ENCODE data around the gene LY6G5C. TPM values are rescaled to one million over a fixed set of nuclear protein-coding genes. Genes with fewer than 3 reads are reported as not detected.

Gene LY6G5C, protein sequence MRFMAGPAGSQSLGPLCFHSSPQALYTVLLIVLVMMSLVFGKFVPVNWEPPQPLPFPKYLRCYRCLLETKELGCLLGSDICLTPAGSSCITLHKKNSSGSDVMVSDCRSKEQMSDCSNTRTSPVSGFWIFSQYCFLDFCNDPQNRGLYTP
- 4.1 and 4.9 TPM in 2 replicates for total RNA-seq

DNA sequence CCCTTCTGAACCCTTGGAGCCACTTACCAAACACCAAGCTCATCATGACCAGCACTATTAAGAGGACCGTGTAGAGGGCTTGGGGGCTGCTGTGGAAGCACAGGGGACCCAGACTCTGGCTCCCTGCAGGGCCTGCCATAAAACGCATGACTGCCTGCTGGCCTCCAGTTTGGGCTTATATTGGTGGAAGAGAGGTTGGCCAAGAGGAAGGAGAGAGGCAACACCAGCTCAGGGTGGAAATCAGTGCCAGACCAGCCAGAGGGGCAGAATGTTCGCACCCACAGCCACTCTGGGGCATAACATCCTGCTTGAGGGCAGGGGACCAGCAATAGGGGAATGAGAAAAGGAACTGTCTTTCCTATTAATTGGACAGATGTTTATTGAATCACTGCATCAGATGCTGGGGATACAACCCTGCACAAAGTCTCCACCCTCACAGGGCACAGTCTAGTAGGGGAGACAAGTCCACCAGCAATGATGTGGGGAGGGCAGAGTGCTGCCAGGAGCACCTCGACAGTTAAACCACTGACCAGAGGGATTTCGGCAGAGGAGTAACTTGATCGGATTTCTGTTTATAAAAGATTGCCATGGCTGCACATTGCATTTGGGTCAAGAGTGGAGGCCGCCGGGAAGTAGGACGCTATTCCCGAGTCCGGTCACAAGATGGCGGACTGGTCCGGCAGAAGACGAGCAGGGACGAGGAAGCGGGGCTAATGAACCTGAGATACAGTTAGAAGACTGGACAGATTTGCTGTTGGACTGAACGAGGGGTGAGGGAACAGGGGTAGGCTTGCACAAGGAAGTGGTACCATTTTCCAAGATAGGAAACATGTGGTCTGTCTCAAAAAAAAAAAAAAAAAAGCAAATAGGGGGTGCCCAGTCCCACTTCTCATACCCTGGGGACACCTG, at the start of gene LY6G5C:
Gene LY6G5C (minus strand): TSS at position 842 of the 909 bp plus-strand sequence. CDS start 694 bp downstream, at position 148.
- peak; percentile 89 for DNase-seq
- intact Hi-C loops (cut with micrococcal nuclease), result loop anchor here (1.0 to 2.0 kb wide), 5 partner anchors 15 to 150 kb away; partner anchors contain the start of gene ABHD16A

GRCh38 chr6:31729979-31730630, 49.2 kb upstream of the LY6G5C start:
- peak overlapping the region; percentile 97 for H3K4me3 Mint-ChIP-seq
- no peaks in the 10 kb centered on the region for H3K9me3 Mint-ChIP-seq
- peaks cover 64% of the 10 kb centered on the region for H3K4me1 Mint-ChIP-seq
- no peaks in the 10 kb centered on the region for H3K27me3 Mint-ChIP-seq
- peak; percentile 92 for DNase-seq
- peak overlapping the region; percentile 58 for H3K27ac Mint-ChIP-seq
- H3K36me3 Mint-ChIP-seq (ENCODE audit: low read depth), result peaks cover 54% of the 10 kb centered on the region
- intact Hi-C loops (cut with micrococcal nuclease), result loop anchor here (1.0 to 10.0 kb wide), 5 partner anchors 8 to 1585 kb away; partner anchors contain the start of genes HSD17B8, RING1, RXRB and SLC39A7

More for the DNA sequence above, at the start of gene LY6G5C:
- H3K27me3 Mint-ChIP-seq, result no peaks in the 10 kb centered on the region
- H3K4me1 Mint-ChIP-seq, result peaks cover 25% of the 10 kb centered on the region
- H3K9me3 Mint-ChIP-seq, result no peaks in the 10 kb centered on the region
- H3K36me3 Mint-ChIP-seq (ENCODE audit: low read depth), result peaks cover under 1% of the 10 kb centered on the region
- H3K4me3 Mint-ChIP-seq, result peak within 1 kb of the TSS; percentile 83
- peak within 1 kb of the TSS; percentile 82 for H3K27ac Mint-ChIP-seq

DNA sequence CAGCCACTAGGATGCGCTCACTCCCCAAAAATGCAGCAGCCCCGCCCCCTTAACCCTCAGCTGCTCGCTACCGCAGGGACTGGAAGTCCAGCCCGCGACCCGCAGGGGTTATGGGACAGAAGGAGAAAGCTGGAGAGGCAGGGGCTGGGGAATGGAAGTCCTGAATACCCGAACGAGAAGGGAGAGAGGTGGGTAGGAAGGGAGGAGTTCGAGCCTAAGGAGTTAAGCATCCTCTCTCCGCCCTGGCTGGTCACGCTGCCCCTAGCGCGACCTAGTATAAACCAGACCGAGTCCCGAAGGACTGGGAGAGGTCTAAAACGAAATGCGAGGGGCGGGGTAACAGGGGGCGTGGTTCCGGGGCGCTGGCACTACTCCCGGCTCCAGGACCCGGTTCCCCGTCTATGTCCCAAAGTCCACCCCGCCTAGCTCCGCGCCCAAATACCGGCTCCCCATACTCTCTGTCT, 48.7 kb upstream of the LY6G5C start:
- peaks cover 48% of the 10 kb centered on the region for H3K36me3 Mint-ChIP-seq (ENCODE audit: low read depth)
- intact Hi-C loops (cut with micrococcal nuclease), result loop anchor here (1.0 to 2.0 kb wide), 3 partner anchors 9 to 65 kb away; partner anchors contain the start of gene VARS1
- H3K27me3 Mint-ChIP-seq, result no peaks in the 10 kb centered on the region
- peak overlapping the region; percentile 97 for H3K4me3 Mint-ChIP-seq
- DNase-seq, result peak; percentile 93
- H3K27ac Mint-ChIP-seq, result peak overlapping the region; percentile 74
- H3K9me3 Mint-ChIP-seq, result no peaks in the 10 kb centered on the region
- H3K4me1 Mint-ChIP-seq, result peaks cover 64% of the 10 kb centered on the region

DNA sequence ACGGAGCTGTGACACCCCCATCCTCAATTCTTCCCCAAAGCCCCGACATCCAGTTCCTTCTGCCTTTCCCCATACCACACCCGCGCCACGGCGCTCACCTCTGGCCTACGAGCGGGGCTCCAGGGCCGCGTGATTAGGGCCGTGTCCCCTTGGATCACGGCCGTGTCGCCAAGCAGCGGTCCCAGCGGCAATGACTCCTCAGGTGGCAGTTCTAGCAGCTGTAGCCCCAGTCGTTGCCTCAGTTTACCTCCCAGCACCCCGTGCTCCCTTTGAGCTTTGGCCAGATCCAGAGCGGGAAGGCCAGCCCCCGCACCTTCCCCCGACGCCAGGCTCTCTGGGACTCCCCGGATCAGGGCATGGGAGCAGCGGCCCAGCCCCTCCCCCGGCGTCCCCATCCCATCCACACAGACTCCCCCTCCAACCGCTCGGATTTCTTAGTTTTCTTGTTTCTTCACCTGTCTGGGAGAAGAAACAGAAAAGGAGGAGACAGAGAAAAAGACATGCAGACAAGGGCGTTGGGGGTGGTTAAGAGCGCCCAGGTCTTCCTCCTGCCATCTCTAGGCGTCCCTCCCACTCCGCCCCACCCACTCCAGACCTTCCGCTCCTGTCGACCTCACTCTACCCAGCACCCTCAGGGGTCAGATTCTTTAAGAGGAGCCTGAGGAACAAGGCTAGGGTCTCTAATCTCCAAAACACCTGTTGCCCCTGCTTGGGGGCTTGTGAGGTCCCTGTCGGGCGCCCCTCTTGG, 48.1 kb upstream of the LY6G5C start, which contains the start of gene DDAH2:
Gene DDAH2 (minus strand): TSS at position 533 of the 748 bp plus-strand sequence. CDS start 138 bp downstream, at position 395.
- Mint-ChIP-seq H3K36me3 (ENCODE audit: low read depth) (peaks cover 43% of the 10 kb centered on the region), H3K9me3 (no peaks in the 10 kb centered on the region), H3K4me1 (peaks cover 58% of the 10 kb centered on the region), H3K27me3 (no peaks in the 10 kb centered on the region), H3K4me3 (peak within 1 kb of the TSS; percentile 97), H3K27ac (peak within 1 kb of the TSS; percentile 74)
- no peak for DNase-seq
- intact Hi-C loops (cut with micrococcal nuclease), result loop anchor here (1.0 to 2.0 kb wide), 3 partner anchors 9 to 66 kb away; partner anchors contain the start of gene VARS1

- Mint-ChIP-seq H3K9me3 (no peaks in the 10 kb centered on the region), H3K27ac (peak overlapping the region; percentile 69), H3K27me3 (no peaks in the 10 kb centered on the region), H3K36me3 (ENCODE audit: low read depth) (peaks cover 34% of the 10 kb centered on the region), H3K4me3 (peak overlapping the region; percentile 97), H3K4me1 (peaks cover 50% of the 10 kb centered on the region)
- DNase-seq, result peak; percentile 73
- intact Hi-C loops (cut with micrococcal nuclease), result loop anchor here (2.0 kb wide), 3 partner anchors 25 to 67 kb away; partner anchors contain the start of genes ABHD16A and VARS1
These were observed 47.1 kb upstream of the LY6G5C start for GRCh38 chr6:31727717-31728671.

DNA sequence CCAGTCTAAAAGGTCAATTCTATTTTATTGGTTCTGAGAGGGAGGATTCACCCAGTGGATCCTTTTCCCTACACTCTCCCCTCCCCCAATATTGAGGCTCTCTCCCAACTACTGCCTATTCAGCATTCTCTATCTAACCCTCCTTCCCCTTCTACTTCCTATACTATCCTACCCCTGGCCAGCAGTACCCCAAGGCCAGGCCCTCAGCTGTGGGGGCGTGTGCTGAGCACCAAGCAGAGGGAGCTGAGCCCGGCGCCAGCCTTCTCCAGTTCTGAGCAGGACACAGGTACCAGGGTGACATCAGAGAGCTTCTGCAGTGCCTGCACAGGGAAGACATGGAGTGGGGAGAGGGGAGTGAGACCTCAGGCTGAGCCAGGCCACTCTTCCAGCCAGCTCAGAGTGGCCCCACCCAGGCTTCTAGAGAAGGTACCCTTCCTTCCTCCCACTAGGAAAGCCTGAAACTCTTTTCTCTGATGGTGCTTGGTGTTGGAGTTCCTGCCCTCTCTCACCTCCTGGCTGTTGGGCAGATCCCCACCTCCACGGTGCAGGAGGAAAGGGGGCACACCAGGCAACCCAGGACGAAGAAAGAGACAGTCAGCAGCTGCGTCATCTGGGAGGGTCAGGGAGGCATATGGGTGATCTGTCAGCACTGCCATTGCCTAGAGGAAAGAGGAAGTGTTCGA, 46.3 kb upstream of the LY6G5C start:
- no peak for DNase-seq
- H3K36me3 Mint-ChIP-seq (ENCODE audit: low read depth), result peaks cover 32% of the 10 kb centered on the region
- intact Hi-C loops (cut with micrococcal nuclease), result loop anchor here (2.0 kb wide), 1 partner anchor 24 kb away; the partner anchor contains the start of gene ABHD16A
- peak overlapping the region; percentile 68 for H3K4me3 Mint-ChIP-seq
- H3K4me1 Mint-ChIP-seq, result peaks cover 51% of the 10 kb centered on the region
- H3K9me3 Mint-ChIP-seq, result no peaks in the 10 kb centered on the region
- H3K27ac Mint-ChIP-seq, result peak overlapping the region; percentile 69
- H3K27me3 Mint-ChIP-seq, result no peaks in the 10 kb centered on the region

- Mint-ChIP-seq H3K36me3 (ENCODE audit: low read depth) (peaks cover 24% of the 10 kb centered on the region), H3K4me1 (peaks cover 45% of the 10 kb centered on the region), H3K27me3 (peaks cover 4% of the 10 kb centered on the region), H3K9me3 (no peaks in the 10 kb centered on the region), H3K27ac (peak overlapping the region; percentile 67), H3K4me3 (no peak overlapping the region)
- intact Hi-C loops (cut with micrococcal nuclease), result loop anchor here (2.0 kb wide), 1 partner anchor 23 kb away; the partner anchor contains the start of gene ABHD16A
- no peak for DNase-seq
These were observed 44.9 kb upstream of the LY6G5C start for GRCh38 chr6:31725502-31726350.

- no peak for DNase-seq
- Mint-ChIP-seq H3K27me3 (peaks cover 4% of the 10 kb centered on the region), H3K27ac (no peak overlapping the region), H3K4me1 (peaks cover 36% of the 10 kb centered on the region), H3K9me3 (no peaks in the 10 kb centered on the region), H3K36me3 (ENCODE audit: low read depth) (peaks cover 18% of the 10 kb centered on the region), H3K4me3 (no peak overlapping the region)
- intact Hi-C loops (cut with micrococcal nuclease), result no loop called here
These were observed 43.3 kb upstream of the LY6G5C start for GRCh38 chr6:31723980-31724691.

- peaks cover 18% of the 10 kb centered on the region for H3K36me3 Mint-ChIP-seq (ENCODE audit: low read depth)
- no peak within 1 kb of the TSS for H3K27ac Mint-ChIP-seq
- intact Hi-C loops (cut with micrococcal nuclease), result no loop called here
These were observed 42.5 kb upstream of the LY6G5C start, which contains the start of gene MPIG6B for GRCh38 chr6:31723245-31723979. MPIG6B (plus strand) TSS chr6:31723373; CDS start chr6:31723384, 11 bp downstream.

GRCh38 chr6:31722173-31722572, 41.3 kb upstream of the LY6G5C start:
- Mint-ChIP-seq H3K4me3 (no peak overlapping the region), H3K9me3 (no peaks in the 10 kb centered on the region), H3K27ac (no peak overlapping the region), H3K4me1 (peaks cover 23% of the 10 kb centered on the region), H3K27me3 (peaks cover 4% of the 10 kb centered on the region), H3K36me3 (ENCODE audit: low read depth) (peaks cover 12% of the 10 kb centered on the region)
- DNase-seq, result no peak
- intact Hi-C loops (cut with micrococcal nuclease), result no loop called here

More at GRCh38 chr6:31723245-31723979, 42.5 kb upstream of the LY6G5C start, which contains the start of gene MPIG6B:
- no peak for DNase-seq
- Mint-ChIP-seq H3K27me3 (peaks cover 4% of the 10 kb centered on the region), H3K4me1 (peaks cover 31% of the 10 kb centered on the region), H3K9me3 (no peaks in the 10 kb centered on the region), H3K4me3 (no peak within 1 kb of the TSS)

All from activated CD4-positive, alpha-beta T cell treated with anti-CD3 and anti-CD28 coated beads, Interleukin-2, amount 10 ng/mL, durations not matched to agents 24 days and 14 days (primary cell).